GM18858 (cell line): ENCODE results near the gene PTPRM.

ENCODE experiments used
- ATAC-seq: cut with Tn5 transposase; IDR thresholded peaks from one replicate; pipeline ENCODE4 v1.9.1; 2021; ENCODE audit not compliant: unreplicated experiment

Gene PTPRM

GRCh38 chr18:7979714-7980113, 412.6 kb downstream of the PTPRM start:
- ATAC-seq: no peak

DNA sequence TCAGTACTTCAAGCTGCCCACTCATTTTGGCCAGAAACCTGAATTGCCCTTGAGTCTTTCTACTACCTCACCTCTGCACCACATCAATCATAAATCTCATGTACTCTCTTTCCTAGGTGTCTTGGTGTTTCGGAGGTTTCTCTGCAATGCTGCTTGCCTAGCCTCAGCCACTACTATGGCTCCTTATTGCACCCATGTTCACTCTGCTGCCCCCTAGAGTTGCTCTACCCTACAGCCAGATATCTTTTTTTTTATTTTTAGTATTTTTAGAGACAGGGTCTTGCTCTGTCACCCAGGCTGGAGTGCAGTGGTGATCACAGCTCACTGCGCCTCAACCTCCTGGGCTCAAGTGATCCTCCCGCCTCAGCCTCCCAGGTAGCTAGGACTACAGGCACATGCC, 413.0 kb downstream of the PTPRM start:
- no peak for ATAC-seq

DNA sequence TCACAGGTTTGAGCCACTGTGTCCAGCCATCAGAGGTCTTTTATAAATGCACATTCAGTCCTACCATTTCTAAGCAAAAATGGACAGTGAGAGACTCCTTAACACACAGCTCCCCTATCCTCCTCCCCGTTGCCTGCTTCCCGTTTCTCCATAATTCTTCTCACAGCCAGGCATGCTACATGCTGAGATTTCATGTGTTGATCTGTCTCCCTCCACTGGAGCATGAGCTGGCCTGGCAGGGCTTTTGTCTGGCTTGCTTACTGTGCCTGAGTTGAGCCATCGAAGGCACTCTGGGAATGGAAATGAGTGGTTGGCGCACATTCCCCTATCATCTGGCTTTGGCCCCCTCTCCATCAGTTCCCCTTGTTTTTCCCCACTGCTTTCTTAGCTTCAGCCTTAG, 413.5 kb downstream of the PTPRM start:
- no peak for ATAC-seq

DNA sequence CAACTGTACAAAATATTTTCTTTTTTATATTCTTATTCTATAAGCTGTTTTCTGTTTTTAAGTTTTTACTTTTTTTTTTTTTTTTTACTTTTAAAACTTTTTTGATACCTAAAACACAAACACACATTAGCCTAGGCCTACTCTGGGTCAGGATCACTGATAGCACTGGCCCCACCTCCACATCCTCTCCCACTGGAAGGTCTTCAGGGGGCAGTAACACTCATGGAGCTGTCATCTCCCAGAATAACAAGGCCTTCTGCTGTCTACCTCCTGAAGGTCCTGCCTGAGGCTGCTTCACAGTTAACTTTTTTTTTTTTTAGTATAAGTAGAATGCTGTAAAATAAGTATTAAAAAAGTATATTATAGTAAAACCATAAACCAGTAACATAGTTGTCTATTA, 415.1 kb downstream of the PTPRM start:
- no peak for ATAC-seq

GRCh38 chr18:7987284-7987976, 420.3 kb downstream of the PTPRM start:
- no peak for ATAC-seq

DNA sequence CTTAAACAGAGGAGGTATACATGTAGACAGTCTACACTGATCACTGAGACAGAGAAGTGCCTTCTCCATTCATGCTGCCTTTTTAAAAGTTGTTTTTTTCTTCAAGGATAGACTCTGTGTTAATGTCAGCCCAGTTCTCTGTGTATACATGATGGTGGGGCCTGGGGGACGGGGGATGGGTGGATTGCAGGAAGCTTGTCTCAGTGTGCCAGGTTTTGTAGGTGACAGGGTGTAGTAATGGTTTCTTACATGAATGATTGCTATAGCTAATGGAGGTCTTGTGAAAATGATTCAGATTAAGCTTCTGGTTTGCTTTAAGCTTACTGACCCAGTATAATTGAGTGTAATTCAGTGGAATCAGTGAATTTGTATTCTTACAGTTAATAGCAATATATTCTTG, 423.6 kb downstream of the PTPRM start:
- no peak for ATAC-seq

GRCh38 chr18:8001711-8002301, 434.7 kb downstream of the PTPRM start:
- ATAC-seq: no peak

DNA sequence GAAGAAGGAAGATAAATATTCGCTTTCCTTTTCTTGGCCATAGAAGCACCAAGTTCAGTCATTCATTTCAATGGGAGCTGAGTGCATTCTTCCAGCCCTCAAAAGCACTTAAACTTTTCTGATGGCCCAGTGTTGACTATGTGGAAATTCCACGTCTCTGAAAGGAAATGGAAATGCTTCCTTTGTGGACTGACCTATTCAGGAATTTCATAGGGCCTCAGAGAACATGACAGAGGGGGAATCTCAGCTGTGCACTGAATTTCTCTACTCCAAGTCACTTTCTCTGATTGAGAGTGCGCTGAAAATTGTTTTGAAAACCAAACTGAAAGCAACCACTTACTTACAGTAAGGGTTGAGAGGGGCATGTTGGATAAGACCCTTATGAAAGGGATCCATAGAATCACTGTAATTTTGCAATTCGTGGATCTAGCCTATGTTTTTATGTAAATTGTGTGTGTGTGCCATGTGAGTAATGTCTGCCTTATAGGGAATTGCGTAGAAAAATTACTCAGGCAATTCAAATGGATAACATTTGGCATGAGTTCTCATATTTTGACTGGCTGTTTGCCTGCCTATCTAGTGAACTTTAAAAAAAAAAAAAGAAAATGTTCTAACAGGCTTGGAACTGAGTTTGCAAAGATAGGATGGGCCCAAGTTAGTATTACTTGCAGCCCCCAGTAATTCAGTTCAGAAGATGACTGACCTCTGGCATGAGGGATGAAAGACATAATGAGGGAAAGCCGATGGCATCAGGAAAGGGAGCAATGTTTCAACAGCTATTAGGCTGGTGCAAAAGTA, 437.0 kb downstream of the PTPRM start:
- ATAC-seq: no peak

- no peak for ATAC-seq
These were observed 437.7 kb downstream of the PTPRM start for GRCh38 chr18:8004792-8005191.

GRCh38 chr18:8005870-8006569, 438.9 kb downstream of the PTPRM start:
- no peak for ATAC-seq

DNA sequence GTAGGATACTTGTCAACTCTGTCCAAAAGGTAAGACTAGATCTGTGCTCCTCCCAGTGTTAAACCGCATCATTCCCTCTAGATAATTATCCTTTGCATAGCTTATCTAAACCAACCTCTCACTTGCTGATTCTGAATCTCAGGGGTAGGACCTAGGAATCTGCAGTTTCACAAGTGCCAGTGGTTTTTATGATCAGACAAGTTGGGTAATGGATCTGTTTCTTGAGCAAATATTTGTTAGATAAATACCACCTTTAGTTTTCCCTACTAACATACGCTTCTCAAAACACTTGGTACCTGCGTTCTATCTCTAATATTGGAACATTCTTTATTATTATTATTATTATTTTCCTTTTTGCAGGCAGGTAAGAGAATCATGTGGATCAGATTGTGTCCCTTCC, 439.9 kb downstream of the PTPRM start:
- no peak for ATAC-seq

DNA sequence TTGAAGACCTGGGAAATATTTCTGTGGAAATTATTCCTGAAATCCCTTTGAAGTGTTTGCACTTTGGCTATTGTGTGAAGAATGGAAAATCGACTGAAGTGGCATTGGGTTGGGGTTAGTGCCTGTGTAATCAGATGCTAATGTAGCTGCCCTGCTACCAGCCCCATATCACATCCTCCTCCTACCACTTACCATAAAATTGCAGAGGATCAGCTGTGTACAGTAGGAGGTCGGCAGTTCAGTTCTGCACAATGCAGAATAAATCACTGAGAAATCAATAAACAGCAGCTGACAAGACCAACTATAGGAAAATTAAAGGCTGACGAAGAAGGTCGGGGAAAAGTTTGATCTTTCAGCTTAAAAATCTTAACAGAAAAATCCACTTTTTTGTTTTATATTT, 440.9 kb downstream of the PTPRM start:
- ATAC-seq: no peak

DNA sequence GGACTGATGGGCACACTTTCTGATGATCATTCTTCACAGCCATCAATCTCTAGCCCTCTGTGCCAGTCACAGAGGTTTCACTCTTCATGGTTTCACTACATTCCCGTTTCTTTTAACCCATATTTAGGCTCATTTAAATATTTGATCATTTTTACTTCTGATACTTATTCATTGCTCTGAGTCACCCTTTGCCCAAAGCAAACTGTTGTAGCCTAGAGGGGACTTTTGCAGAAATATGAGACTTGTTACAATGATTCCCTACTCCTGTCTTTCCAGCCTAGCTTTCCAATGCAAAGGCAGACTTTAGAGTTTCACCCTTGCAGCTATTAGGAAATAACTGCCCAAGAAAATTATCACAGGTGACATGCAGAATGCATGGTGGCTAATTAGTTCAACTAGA, 444.2 kb downstream of the PTPRM start:
- ATAC-seq: no peak

GRCh38 chr18:8011906-8012305, 444.8 kb downstream of the PTPRM start:
- ATAC-seq: no peak

DNA sequence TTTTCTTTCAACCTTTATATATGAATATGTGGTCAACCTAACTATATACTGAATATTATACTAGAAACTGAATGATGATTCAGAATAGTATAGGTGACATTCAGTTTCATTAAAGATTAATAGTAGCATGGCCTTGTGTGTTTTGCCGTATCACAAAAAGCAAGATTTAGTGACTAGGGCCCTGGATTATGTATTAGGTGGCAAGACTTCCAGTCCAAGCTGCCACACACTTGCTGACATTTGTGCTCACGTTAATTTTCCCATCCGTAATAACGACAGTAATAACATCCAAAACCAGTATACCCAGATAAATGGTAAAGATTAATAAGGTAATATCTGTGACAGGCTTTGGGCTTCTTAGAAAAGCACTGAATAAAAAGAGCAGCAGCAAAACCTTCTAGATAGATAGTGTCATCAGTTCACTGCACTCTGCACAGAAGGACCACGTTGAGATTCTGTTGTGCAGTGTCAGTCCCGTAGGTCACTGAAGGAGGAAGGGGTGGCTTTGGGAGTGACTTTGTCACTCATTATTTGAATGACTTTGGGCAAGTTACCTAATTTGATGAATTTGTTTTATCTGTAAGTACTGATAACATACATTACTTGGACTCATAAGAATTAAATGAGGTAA, 451.7 kb downstream of the PTPRM start:
- no peak for ATAC-seq

DNA sequence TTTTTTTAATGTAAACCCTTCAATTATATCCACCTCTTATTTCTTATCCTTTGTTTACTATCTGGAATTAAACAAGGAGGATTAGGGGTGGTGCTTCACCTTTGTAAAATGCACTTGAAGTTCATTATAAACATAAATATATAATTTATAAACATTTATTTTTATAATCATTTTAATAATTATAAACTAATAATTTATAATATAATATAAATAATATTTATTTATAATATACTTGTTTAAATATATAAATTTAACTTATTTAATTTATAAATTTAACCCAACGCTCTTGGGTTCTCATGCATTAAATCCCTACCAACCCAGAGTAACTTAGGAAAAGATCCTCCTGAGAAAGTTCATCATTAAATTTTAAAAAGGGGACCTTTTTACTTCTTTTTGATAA, 452.5 kb downstream of the PTPRM start:
- no peak for ATAC-seq

- no peak for ATAC-seq
These were observed 453.2 kb downstream of the PTPRM start for GRCh38 chr18:8020132-8020846.

DNA sequence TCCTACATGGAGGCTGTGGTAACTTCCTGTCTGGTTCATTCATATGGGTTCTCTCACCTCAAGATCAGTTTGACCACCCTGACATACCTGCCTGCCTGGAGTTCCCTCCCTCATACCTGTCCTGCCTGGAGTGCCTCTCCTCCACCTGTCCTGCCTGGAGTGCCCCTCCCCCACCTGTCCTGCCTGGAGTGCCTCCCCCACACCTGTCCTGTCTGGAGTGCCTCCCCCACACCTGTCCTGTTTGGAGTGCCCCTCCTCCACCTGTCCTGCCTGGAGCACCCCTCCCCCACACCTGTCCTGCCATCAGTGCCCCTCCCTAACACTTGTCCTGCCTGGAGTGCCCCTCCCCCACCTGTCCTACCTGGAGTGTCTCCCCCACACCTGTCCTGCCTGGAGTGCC, 461.9 kb downstream of the PTPRM start:
- no peak for ATAC-seq

DNA sequence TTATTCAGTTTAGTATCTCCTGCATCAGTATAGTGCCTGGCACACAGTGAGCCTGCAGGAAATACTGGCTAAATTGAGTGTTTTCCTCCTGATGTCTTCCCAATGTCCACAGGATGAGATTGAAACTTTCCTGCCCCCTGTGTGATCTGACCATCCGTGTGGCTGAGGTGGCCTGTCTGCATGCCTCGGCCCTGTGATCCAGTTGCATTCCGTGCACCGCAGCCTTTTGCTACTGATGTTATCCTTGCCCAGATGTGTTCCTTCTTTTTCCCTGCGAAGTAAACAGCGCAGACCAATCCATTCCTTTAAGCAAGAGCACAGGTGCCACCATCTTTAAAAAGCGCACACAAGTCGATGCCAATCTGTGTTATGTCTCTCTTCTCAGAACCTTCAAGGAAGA, 462.6 kb downstream of the PTPRM start:
- no peak for ATAC-seq

DNA sequence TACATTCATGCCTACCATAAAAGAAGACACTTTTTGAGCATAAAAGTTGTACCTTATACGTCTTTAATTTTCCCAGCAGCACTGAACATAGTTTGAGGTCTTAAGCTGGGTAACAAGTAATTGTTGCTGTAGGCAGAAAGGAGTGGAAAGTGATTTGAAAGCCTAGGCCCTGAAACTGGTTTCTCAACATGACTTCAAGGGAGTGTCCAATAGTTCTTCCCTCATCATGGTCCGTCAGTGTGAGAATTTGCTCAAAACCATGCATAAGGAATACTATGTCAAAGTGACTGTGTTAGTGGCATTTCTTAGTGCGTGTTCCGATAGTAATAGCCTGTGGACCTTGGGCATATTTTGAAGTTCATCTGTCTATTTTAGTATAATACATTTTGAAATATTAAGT, 463.1 kb downstream of the PTPRM start:
- no peak for ATAC-seq

- ATAC-seq: no peak
These were observed 464.4 kb downstream of the PTPRM start for GRCh38 chr18:8031496-8031895.
